BJ (cell line): Measurements from ENCODE around the gene DDX54. TPM values are rescaled to one million over a fixed set of nuclear protein-coding genes. Genes with fewer than 3 reads are reported as not detected.
A peak's percentile ranks its signal among the peaks of the same experiment; 100 is the strongest.

Experiments
- CTCF ChIA-PET: fragments of 350-600 bp; formaldehyde crosslinking; extraction: SDS; loops from one replicate; lab custom pipeline; 2021; ENCODE audit warnings: antibody characterized with exemption, inconsistent platforms; lab: Yijun Ruan, JAX
- POLR2A ChIA-PET: fragments of 300-600 bp; sonication (Branson Sonifier 250); formaldehyde crosslinking; extraction: SDS; loops from one replicate; lab custom pipeline; 2021; ENCODE audit warnings: antibody characterized with exemption; lab: Charles Lee
- DNase-seq: peaks from one replicate; pipeline ENCODE4 v3.0.0-alpha.2; 2011; ENCODE audit warnings: low read depth
- H3K27me3 ChIP-seq: 2 replicates; pipeline ENCODE4 v1.6.0; 2011; ENCODE audit warnings: low read length; ENCODE audit not compliant: control insufficient read depth, insufficient read depth
- H3K36me3 ChIP-seq: 2 replicates; pipeline ENCODE4 v1.5.1; 2011; ENCODE audit warnings: low read length; ENCODE audit not compliant: control insufficient read depth, insufficient read depth
- H3K4me3 ChIP-seq: 2 replicates; pipeline ENCODE4 v1.5.1; 2011; ENCODE audit warnings: low read depth, mild to moderate bottlenecking, control low read depth, low read length
- CTCF ChIP-seq: IDR thresholded peaks from 2 replicates; pipeline ENCODE4 v1.5.1; 2011; ENCODE audit warnings: low read depth, mild to moderate bottlenecking, control low read depth, inconsistent platforms, low read length, moderate library complexity; ENCODE audit not compliant: insufficient read depth
- polyA plus RNA-seq: library from polyadenylated mRNA; depleted of rRNA; stranded (reverse); fragments of >200 nt; gene quantifications from 2 replicates; pipeline ENCODE4 v1.2.3, GENCODE V29; 2011

Gene DDX54
- polyA plus RNA-seq, 1 experiment: 54.7 TPM

DNA sequence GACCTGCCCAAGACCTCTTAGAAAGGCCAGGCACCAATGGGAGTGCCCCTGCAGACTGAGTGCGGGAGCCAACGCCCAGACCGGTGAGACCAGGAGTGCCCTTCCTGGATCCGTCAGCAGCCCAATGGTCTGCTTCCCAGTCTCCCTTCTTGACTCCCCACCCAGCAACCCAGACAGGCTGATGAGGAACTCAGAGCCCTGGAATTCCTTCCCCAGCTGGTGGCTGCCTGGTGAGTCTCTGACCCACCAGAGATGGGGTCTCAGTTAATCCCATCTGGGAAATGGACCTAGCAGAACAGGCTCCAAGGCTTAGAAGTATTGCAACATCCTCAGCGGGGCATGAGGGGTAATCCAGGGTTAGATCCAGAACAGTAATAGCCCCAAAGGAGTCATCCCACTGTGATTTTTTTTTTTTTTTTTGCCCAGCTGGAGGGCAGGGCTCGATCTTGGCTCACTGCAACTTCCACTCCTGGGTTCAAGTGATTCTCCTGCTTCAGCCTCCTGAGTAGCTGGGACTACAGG lies 48.2 kb downstream of the DDX54 start:
- Histone ChIP-seq H3K36me3 (no peaks in the 10 kb centered on the region), H3K27me3 (no peaks in the 10 kb centered on the region; the same call in 1 of the 2 replicates), H3K4me3 (no peak overlapping the region)
- DNase-seq: no peak
- ChIA-PET CTCF (interaction anchor here (1.5 kb wide), 1 partner anchor 37 kb away, joined by 5 read pairs; no protein-coding TSS in a partner anchor), POLR2A (no interaction called here)
- no peak for TF ChIP-seq CTCF

DNA sequence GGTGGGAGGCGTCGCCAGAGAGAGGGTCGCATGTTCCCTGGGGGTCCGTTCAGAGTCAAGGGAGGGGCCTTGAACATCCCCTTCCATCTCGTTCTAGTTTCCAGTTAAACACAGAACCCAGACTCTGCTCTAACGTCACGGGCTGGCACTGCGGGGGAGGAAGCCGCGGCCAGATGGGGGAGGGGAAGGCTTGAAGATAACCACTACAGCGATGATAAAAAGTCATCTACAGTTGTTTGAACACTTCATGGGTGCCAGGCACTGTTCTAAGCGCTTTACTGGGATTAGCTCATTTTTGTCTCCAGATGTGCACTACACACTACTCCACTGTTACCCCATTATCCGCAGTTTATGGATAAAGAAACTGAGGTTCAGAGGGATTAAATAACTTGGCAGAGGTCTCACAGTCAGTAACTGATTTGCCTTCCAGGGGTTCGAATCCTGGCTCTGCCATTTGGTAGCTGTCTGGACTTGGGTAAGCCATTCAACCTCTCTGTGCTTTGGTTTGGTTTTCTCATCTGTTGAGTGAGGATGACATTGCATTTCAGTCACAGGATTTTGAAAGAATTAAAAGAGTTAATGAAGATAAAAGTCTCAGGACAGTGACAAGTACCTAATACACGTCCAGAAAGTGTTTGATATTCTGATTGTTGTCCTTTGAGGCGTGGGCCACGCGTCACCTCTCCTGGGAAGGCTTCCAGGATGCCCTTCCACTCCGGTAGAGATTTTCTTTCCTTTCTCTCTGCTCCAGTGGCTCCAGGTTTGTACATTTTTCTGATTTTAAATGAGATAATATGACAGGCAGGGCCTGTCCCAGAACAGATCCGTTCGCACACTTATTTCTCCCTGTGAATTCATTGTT lies 48.9 kb downstream of the DDX54 start:
- CTCF ChIA-PET: no interaction called here
- no peak for TF ChIP-seq CTCF
- Histone ChIP-seq H3K27me3 (no peaks in the 10 kb centered on the region; the same call in 1 of the 2 replicates), H3K4me3 (no peak overlapping the region), H3K36me3 (no peaks in the 10 kb centered on the region)
- POLR2A ChIA-PET: no interaction called here
- no peak for DNase-seq

DNA sequence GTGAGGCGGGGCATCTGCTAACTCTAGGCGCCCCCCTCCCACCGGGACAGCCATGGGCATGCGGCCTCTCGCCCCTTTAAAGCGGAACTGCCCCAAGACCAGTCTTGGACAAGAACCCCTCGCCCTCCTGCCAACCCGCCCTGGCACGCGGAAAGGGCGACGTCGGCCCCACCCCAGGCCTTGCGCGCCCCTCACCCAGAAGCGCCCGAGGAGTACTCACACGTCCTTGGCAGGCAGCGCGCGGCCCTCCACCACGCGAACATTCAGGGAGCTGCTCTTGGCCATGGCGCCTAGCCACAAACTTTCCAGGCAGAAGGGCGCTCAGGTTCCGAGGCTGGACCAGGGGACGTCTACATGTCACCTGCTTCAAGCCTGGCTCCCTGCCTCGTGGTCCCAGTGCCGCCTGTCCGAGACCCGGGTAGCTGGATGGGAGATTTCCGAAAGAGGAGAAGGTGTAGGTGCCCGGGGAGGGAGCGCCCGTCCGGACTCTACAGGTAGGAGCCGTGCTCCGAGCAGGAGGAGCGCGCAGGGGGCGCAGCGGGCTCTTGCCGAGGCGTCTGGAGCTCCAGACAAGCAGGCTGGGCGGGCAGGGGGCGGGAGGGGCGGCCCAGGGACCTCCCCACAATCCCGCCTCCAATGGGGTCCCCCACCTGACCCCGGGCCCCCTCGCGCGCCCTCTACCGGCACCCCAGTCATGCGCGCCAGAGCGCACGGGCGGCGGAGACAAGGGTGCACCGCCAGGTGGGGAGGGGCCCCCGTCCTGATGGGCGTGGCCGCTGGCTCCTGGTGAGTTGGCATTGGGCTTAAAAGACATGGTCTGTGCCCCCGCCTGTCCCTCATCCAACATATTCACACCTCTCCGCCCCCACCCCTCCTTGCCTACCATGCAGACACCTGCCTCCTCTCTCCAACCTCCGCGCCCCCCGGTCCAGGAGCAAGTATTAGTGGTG lies 49.8 kb downstream of the DDX54 start, which contains the start of gene RASAL1:
Gene RASAL1 (minus strand): TSS at position 584 of the 950 bp plus-strand sequence. CDS start 299 bp downstream, at position 285.
- Histone ChIP-seq H3K4me3 (no peak within 1 kb of the TSS), H3K36me3 (no peaks in the 10 kb centered on the region), H3K27me3 (no peaks in the 10 kb centered on the region; the same call in 1 of the 2 replicates)
- ChIA-PET CTCF (interaction anchor here (1.3 kb wide), 1 partner anchor 12 kb away, joined by 4 read pairs; no protein-coding TSS in a partner anchor), POLR2A (no interaction called here)
- no peak for DNase-seq
- TF ChIP-seq CTCF: peak; percentile 21; the same call in 1 of the 2 replicates

- no peak for TF ChIP-seq CTCF
- DNase-seq: no peak
- H3K4me3 ChIP-seq: no peak overlapping the region
- H3K36me3 ChIP-seq: no peaks in the 10 kb centered on the region
- ChIA-PET POLR2A (no interaction called here), CTCF (interaction anchor here (1.3 kb wide), 1 partner anchor 13 kb away, joined by 4 read pairs; no protein-coding TSS in a partner anchor)
- no peaks in the 10 kb centered on the region; the same call in none of the 2 replicates for H3K27me3 ChIP-seq
Measured at GRCh38 chr12:113134521-113134951, 50.7 kb downstream of the DDX54 start.
